Epithelial cell of proximal tubule (primary cell): ENCODE measurements around the gene ANO8. TPM values are rescaled to one million over a fixed set of nuclear protein-coding genes. Genes with fewer than 3 reads are reported as not detected.
A peak's percentile ranks its signal among the peaks of the same experiment; 100 is the strongest.

Experiments
- DNase-seq: peaks from one replicate; pipeline ENCODE4 v3.0.0-alpha.2; 2011; ENCODE audit warnings: low read depth
- H3K4me3 ChIP-seq: 2 replicates; pipeline ENCODE4 v1.5.1; 2011; ENCODE audit warnings: low read depth, mild to moderate bottlenecking, low read length
- CTCF ChIP-seq: conservative IDR thresholded peaks from 2 replicates; pipeline ENCODE4 v1.5.1; 2012; ENCODE audit warnings: low read depth, mild to moderate bottlenecking, low read length
- total RNA-seq: library from RNA; depleted of rRNA; stranded (reverse); fragments of >200 nt; gene quantifications from 2 replicates; pipeline ENCODE4 v1.2.3, GENCODE V29; 2015

ANO8 gene
- total RNA-seq, 1 donor from 2014 or later, result 6.6 TPM

GRCh38 chr19:17318966-17319365, 15.7 kb downstream of the ANO8 start:
- no peak for TF ChIP-seq CTCF
- H3K4me3 ChIP-seq, result no peak overlapping the region
- no peak for DNase-seq

- DNase-seq, result no peak
- TF ChIP-seq CTCF, result no peak
- H3K4me3 ChIP-seq, result no peak overlapping the region
Observed at GRCh38 chr19:17314007-17314593, 20.6 kb downstream of the ANO8 start.

- no peak for TF ChIP-seq CTCF
- H3K4me3 ChIP-seq, result peak overlapping the region; percentile 37
- no peak for DNase-seq
Observed at GRCh38 chr19:17312189-17313113, 22.2 kb downstream of the ANO8 start.

- H3K4me3 ChIP-seq, result peak overlapping the region; percentile 37
- peak; percentile 73 for DNase-seq
- no peak for TF ChIP-seq CTCF
Observed at GRCh38 chr19:17311455-17312188, 23.0 kb downstream of the ANO8 start.

GRCh38 chr19:17309965-17310461, 24.6 kb downstream of the ANO8 start:
- no peak for DNase-seq
- H3K4me3 ChIP-seq, result peak overlapping the region; percentile 99
- no peak for TF ChIP-seq CTCF

- peak; percentile 96 for DNase-seq
- no peak for TF ChIP-seq CTCF
- H3K4me3 ChIP-seq, result peak within 1 kb of the TSS; percentile 99
Observed at GRCh38 chr19:17309198-17309964, 25.3 kb downstream of the ANO8 start, which contains the start of gene DDA1. Gene DDA1 (plus strand): TSS chr19:17309563. CDS start chr19:17309655, 92 bp downstream.
